D341Med (cell line): Measurements from ENCODE around the gene RPN1.
"Not testable (repeated sequence)": the region's sequence is repeated elsewhere in the genome, so short reads cannot be mapped to it uniquely, and the experiment has no call there.

Experiments
- DNase-seq: peaks from one replicate; pipeline ENCODE4 v3.0.0; 2012; ENCODE audit warnings: low spot score

RPN1 gene

DNA sequence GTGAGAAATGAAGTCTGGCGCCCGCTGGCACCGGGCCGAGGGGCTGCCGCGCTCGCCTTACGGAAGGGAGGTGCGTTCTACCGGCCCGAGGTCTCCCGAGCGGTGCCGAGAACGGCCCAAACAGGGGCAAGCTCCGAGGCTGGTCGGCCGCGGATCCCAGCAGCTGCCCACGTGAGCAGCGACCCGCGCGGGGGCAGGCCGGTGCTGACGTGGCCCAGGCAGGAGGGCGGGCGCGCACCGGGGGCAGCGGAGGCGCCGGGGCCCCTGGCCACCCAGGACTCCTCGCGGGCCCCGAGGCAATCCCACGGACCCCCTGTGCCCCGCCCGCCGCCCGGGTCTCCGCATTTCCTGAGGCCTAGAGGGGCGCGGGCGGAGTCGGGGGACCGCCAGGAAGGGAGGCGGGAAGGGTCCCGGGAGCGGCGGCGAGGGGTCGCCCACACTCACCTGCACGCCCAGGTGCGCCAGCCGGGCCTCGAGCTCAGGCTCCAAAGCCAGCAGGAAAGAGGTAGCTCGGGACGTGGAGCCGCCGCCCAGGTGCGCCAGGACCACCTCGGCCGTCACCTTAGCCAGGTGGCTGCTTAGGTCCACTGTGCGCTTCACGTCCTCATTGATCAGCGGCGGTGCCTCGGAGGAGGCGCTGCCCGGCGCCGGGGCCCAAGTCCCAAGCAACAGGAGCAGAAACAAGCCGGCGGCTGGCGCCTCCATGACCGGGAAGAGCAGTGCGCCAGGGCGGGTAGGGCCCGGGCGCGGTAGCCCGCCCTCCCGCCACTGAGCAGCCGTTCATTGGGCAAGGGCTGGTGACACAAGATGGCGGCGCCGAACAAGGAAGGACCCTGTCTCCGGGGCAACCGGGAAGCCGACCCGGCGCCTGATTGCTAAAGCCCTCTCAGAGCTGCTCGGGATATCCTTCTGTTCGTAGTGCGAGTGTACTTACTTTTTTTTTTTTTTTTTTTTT, at the start of gene RPN1:
RPN1 (minus strand) TSS at position 723 of the 955 bp plus-strand sequence; CDS start at position 705, 18 bp downstream.
- DNase-seq: peak; percentile 97

DNA sequence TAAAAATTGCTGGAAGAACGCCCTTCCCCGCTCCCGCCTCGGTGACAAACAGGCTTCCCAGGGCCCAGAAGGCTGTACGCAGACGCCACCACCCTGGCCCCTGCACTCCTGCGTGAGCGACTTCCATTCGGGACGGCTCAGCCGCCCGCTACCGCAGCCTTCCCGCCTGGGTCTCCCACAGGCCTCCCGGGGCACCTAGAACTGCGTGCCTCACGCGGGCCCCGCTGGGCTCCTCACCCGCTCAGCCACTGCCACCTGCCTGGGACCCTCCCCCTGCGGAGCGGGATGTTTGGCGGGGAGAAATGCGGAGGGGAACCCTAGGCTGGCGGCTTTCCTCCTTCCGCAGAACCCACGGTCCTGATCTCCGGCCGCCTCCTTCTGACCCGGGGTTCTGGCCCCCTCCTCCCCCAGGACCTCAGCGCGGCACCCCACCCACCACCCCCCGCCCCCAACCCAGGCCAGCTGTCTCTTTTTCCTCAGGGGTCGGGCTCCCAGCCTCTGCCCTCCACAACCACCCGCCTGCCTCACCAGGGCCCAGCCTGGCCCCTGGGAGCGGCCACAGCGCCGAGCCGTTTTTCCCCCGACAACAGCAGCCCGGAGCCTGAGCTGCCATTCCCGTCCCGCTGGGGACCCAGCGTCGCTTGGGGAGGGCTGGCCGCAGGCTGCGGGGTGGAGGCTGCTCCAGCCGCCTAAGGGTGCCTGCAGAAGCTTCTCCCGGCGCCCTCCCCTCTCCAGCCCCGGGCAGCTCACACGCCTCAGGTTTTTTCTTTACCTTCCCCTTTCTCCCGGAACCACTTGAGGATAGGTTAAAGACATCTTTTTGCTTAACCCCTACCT, 47.8 kb upstream of the RPN1 start:
- DNase-seq: peak; percentile 42

GRCh38 chr3:128697341-128697740, 46.7 kb upstream of the RPN1 start:
- no peak for DNase-seq

GRCh38 chr3:128693696-128694095, 43.1 kb upstream of the RPN1 start:
- no peak for DNase-seq

- no peak for DNase-seq
These were observed 38.4 kb upstream of the RPN1 start for GRCh38 chr3:128689060-128689459.

- no peak for DNase-seq
These were observed 35.8 kb upstream of the RPN1 start for GRCh38 chr3:128686465-128686864.

DNA sequence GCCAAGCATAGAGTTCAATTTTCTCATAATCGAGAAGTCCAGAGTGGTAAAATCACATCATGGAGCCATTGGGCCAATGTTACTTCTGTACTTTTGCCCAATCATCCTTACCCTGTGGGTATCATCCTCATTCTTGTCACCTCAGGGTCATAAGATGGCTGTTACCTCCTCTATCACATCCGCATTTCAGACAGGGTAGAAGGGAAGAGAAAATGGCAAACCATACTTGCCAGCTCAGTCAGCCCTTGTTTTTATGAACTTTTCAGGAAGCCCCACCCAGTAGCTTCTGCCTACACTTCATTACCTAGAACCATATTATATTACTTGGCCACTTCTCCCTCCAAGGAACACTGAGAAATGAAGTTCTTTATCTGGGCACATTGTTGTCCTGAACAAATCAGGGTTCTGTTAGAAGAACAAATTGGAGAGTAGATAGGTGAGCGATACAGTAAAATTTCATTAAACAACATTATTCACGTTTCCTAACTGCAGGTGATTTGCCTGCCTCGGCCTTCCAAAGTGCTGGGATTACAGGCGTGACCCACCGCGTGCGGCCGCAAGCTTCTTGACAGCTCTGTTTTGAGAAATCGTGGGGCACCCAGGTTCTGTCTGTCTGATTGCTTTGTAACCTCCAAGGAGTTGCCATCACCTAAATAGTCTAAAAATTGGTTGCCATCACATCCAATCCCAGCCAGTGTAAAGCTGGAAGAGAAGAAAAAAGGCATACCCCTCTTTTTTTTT, 34.5 kb upstream of the RPN1 start:
- DNase-seq: no peak

- DNase-seq: no peak
These were observed 33.3 kb upstream of the RPN1 start for GRCh38 chr3:128683957-128684356.

- DNase-seq: no peak
These were observed 30.8 kb upstream of the RPN1 start for GRCh38 chr3:128681369-128681829.

DNA sequence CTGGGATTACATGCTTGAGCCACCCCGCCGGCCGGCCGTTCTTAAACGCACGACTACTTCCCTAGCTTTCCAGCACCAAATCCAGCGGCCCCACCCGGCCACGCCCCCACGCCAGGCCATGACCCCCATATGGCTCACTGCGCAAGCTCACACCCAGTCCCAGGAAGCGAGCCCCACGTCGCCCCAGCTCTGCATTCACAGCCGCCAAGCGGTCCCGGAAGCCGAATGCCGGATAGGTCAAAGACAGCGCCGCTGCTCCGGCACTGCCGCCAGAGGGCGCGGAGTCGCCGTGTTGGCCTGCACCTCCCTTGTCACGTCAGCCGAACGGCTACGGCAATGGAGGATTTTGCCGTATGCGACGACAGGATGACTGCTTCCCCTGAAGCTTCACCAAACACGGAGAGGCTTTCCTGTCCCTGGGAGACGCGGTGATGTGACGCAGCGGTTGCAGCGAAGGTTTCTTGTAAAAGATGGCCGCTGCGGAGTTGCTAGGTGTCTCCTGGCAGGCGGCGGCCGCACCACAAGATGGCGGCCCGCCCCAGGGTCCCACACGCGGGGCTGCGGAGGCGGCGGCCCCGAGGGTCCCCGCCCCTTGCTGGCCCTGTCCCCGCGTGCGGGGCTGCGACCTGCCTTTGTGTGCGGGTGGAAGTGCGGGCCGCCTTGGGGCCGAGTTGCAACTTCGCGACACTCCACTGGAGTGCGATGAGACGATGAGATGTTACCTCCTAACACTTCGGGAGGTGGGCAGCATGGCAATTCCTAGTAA, 30.2 kb upstream of the RPN1 start:
- DNase-seq: peak; percentile 97

GRCh38 chr3:128679338-128679737, 28.7 kb upstream of the RPN1 start:
- DNase-seq: no peak

DNA sequence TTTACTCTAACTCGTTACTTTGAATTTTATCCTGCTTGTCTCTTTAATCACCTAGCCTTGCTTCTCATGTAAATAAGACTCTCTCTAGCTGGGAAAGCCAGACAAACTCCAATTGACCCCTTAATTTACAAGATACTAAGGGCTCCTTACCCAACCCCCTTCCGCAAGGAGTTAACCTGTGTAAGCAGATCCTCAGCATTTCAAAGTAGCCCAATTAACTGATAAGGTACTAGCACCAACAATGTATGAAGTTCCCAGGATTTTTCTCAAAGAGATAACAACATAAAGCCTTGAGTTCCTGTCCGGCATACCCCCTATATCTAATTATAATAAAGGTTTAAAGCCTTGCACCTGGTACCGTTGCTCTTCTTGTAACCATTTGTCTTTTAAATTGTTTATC, 25.2 kb upstream of the RPN1 start:
- DNase-seq: not testable (repeated sequence)

DNA sequence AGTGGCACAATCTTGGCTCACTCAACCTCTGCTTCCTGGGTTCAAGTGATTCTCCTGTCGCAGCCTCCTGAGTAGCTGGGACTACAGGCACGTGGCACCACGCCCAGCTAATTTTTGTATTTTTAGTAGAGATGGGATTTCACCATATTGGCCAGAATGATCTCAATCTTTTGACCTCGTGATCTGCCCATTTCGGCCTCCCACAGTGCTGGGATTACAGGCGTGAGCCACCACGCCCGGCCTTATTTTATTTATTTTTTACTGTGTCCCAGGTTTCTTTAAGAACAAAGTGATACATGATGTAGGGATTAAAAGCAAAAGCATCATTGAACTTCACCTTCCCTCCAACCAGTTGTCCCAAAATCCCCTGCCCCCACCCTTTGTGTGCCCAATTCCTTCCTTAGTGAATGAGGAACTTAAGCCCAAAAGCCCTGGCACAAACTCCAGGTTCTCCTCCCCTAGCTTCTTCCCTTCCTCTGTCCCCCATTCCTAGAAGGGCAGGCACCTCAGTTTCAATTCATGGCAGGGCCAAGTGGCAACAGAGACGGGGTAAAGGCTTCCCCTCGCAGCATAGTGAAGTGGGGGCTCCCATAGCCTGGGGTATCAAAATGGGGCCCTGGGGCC, 23.7 kb upstream of the RPN1 start:
- no peak for DNase-seq

DNA sequence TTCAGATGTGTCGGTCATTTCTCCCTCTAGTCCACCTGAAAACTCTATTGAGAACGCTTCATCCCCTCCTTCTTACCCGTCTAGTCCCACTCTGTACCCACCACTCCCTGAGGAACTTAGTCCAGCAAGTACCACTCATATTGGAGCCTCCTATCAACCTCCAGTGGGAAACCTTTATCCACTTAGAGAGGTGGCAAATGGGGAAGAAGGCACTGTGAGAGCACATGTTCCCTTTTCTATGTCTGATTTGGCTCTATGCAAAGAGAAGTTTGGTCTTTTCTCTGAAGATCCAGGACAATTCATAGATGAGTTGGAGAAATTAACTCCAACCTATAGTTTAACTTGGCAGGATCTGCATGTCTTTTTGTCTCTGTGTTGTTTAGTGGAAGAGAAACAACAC, 17.0 kb upstream of the RPN1 start:
- DNase-seq: no peak

DNA sequence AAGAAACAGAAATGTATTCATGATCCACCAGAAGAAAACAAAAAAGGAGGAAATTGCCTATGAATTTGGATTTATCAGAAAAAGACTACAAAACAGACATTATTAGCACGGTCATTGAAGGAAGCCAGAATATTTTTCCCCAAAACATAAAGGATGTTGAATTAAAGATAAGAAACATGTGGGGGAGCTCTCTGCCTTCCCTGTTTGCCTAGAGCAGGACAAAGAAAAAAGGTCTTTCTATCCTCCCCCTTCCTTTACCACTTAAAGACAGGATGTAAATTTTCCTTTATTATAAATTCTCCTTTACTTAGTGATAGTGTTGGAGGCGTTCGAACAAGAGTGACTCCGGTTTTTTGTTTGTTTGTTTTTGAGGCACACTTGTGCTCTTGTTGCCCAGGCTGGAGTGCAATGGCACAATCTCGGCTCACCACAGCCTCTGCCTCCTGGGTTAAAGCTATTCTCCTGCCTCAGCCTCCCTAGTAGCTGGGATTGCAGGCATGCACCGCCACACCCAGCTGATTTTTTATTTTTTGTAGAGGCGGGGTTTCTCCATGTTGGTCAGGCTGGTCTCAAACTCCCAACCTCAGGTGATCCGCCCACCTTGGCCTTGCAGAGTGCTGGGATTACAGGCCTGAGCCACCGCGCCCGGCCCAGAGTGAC, 14.9 kb upstream of the RPN1 start:
- no peak for DNase-seq

DNA sequence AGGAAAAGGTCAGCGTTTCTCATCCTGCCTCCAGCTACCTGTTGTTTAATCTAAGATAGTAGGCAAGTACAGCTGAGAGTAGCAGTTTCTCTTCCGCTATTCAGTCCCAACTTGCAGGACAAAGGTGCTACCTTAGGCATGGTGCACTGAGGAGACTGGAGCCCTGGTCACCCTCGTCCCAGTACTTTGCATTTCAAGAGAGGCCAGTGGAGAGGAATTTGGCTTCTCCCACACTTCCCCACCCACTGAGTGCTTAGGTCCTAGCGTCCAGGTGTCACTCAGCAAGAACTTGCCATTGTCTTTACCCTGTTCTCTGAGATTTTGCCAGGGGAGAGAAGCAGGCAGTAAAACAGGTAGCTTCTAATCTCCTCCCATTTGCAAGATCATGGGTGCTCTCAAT, 12.5 kb upstream of the RPN1 start:
- no peak for DNase-seq

GRCh38 chr3:128655531-128655930, 4.9 kb upstream of the RPN1 start:
- DNase-seq: no peak

GRCh38 chr3:128653993-128654805, 3.6 kb upstream of the RPN1 start:
- not testable (repeated sequence) for DNase-seq

DNA sequence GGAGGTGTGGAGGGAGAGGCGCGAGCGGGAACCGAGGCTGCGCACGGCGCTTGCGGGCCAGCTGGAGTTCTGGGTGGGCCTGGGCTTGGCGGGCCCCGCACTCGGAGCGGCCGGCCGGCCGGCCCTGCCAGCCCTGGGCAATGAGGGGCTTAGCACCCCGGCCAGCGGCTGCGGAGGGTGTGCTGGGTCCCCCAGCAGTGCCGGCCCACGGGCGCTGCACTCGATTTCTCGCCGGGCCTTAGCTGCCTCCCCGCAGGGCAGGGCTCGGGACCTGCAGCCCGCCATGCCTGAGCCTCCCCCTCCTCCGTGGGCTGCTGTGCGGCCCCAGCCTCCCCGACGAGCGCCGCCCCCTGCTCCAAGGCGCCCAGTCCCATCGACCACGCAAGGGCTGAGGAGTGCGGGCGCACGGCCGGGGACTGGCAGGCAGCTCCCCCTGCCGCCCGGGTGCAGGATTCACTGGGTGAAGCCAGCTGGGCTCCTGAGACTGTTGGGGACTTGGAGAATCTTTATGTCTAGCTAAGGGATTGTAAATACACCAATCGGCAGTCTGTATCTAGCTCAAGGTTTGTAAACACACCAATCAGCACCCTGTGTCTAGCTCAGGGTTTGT, 2.9 kb upstream of the RPN1 start:
- not testable (repeated sequence) for DNase-seq
